ENCODE results near the gene CANT1. TPM values are rescaled to one million over a fixed set of nuclear protein-coding genes. Genes with fewer than 3 reads are reported as not detected.

Gene CANT1
- total and polyA plus RNA-seq, 2 of the 13 experiments (the other 11 are each of a cell fraction or from before 2014, with no cell fraction given) = 34.1 to 42.1 TPM

DNA sequence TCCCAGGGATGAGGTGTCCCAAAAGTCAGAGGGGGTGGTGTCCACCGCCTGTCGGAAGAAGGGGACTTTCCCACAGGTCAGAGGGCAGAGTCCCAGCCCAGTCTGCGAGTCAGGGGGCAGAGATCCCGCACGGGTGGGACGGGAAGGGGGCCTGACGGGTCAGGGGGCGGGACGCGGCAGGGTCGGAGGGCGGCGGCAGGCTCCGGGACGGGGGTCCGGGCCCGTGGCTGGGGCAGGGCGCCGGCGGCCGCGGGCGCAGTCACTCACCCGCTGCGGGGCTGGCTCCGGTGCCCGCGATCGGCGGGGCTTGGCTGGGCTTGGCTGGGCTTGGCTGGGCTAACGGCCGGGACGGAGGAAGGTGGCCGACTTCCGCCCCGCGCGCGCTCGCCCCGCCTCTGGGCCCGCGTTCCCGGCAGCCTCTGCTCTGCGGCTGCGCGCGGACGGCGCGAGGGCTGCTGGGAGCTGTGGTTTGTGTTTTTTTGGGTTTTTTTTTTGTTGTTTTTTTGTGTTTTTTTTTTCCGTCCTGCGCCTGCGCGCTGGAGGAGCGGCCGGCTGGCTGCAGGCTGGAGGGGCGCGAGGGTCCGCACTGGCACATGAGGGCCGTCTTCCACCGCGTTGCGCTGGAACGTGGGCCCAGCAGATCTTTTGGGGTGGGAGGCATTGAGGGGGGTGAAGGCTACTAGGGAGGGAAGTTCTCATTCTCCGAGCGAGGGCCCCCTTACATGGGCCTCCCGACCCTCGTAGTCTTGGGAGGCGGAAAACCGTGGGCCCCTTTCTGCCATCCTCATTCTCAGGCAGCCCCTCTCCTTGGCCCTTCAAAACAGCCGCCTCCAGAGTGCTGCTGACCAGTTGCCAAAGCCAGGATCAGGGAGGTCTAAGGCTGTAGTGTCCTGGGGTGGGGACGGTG lies at the start of gene CANT1 (continued):
- TF ChIP-seq, protein P1, sequence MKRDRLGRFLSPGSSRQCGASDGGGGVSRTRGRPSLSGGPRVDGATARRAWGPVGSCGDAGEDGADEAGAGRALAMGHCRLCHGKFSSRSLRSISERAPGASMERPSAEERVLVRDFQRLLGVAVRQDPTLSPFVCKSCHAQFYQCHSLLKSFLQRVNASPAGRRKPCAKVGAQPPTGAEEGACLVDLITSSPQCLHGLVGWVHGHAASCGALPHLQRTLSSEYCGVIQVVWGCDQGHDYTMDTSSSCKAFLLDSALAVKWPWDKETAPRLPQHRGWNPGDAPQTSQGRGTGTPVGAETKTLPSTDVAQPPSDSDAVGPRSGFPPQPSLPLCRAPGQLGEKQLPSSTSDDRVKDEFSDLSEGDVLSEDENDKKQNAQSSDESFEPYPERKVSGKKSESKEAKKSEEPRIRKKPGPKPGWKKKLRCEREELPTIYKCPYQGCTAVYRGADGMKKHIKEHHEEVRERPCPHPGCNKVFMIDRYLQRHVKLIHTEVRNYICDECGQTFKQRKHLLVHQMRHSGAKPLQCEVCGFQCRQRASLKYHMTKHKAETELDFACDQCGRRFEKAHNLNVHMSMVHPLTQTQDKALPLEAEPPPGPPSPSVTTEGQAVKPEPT (CRISPR knock-in tag; IDR thresholded peaks at IDR 0.05; ENCODE audit: low read depth) = no peak
- TF ChIP-seq, protein P2, sequence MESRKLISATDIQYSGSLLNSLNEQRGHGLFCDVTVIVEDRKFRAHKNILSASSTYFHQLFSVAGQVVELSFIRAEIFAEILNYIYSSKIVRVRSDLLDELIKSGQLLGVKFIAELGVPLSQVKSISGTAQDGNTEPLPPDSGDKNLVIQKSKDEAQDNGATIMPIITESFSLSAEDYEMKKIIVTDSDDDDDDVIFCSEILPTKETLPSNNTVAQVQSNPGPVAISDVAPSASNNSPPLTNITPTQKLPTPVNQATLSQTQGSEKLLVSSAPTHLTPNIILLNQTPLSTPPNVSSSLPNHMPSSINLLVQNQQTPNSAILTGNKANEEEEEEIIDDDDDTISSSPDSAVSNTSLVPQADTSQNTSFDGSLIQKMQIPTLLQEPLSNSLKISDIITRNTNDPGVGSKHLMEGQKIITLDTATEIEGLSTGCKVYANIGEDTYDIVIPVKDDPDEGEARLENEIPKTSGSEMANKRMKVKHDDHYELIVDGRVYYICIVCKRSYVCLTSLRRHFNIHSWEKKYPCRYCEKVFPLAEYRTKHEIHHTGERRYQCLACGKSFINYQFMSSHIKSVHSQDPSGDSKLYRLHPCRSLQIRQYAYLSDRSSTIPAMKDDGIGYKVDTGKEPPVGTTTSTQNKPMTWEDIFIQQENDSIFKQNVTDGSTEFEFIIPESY (CRISPR knock-in tag; IDR thresholded peaks at IDR 0.05) = no peak
- peak; percentile 79 for TF ChIP-seq HCFC1 (IDR thresholded peaks at IDR 0.05; ENCODE audit: low read depth, low read length)
- TF ChIP-seq RFX1 (IDR thresholded peaks at IDR 0.05) = no peak
- TF ChIP-seq TEAD3 (CRISPR knock-in tag; optimal IDR thresholded peaks at IDR 0.05; ENCODE audit: borderline replicate concordance) = peak; percentile 63
- TF ChIP-seq ZNF713 (CRISPR knock-in tag; IDR thresholded peaks at IDR 0.05) = no peak
- TF ChIP-seq, protein P3, sequence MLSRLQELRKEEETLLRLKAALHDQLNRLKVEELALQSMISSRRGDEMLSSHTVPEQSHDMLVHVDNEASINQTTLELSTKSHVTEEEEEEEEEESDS (CRISPR knock-in tag; IDR thresholded peaks at IDR 0.05; ENCODE audit: borderline replicate concordance) = no peak
- peak; percentile 32; the same call in 1 of the 2 replicates for TF ChIP-seq ZNF160 (CRISPR knock-in tag; IDR thresholded peaks at IDR 0.05)
- no peak for TF ChIP-seq SOX6 (IDR thresholded peaks at IDR 0.05)
- TF ChIP-seq SOX6 (CRISPR knock-in tag; IDR thresholded peaks at IDR 0.05) = peak; percentile 54
- peak; percentile 71 for TF ChIP-seq ZIK1 (CRISPR knock-in tag; IDR thresholded peaks at IDR 0.05; ENCODE audit: borderline replicate concordance, low read depth)
- TF ChIP-seq ZNF225 (CRISPR knock-in tag; IDR thresholded peaks at IDR 0.05) = 0 out of 2 replicates have a peak, but pooled peaks have one; percentile 12
- TF ChIP-seq ZNF329 (CRISPR knock-in tag; IDR thresholded peaks at IDR 0.05; ENCODE audit: low read depth) = no peak
- TF ChIP-seq ZNF747 (CRISPR knock-in tag; IDR thresholded peaks at IDR 0.05; ENCODE audit: borderline replicate concordance) = 0 out of 2 replicates have a peak, but pooled peaks have one; percentile 31
- TF ChIP-seq, protein P4, sequence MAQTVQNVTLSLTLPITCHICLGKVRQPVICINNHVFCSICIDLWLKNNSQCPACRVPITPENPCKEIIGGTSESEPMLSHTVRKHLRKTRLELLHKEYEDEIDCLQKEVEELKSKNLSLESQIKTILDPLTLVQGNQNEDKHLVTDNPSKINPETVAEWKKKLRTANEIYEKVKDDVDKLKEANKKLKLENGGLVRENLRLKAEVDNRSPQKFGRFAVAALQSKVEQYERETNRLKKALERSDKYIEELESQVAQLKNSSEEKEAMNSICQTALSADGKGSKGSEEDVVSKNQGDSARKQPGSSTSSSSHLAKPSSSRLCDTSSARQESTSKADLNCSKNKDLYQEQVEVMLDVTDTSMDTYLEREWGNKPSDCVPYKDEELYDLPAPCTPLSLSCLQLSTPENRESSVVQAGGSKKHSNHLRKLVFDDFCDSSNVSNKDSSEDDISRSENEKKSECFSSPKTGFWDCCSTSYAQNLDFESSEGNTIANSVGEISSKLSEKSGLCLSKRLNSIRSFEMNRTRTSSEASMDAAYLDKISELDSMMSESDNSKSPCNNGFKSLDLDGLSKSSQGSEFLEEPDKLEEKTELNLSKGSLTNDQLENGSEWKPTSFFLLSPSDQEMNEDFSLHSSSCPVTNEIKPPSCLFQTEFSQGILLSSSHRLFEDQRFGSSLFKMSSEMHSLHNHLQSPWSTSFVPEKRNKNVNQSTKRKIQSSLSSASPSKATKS (CRISPR knock-in tag; IDR thresholded peaks at IDR 0.05) = no peak
- no peak for TF ChIP-seq FOXA1 (IDR thresholded peaks at IDR 0.05)
- TF ChIP-seq FOXA1 (CRISPR knock-in tag; IDR thresholded peaks at IDR 0.05) = no peak
- peak; percentile 41; the same call in 1 of the 2 replicates for TF ChIP-seq ZNF331 (CRISPR knock-in tag; IDR thresholded peaks at IDR 0.05)
- peak; percentile 22 for TF ChIP-seq CBX1 (IDR thresholded peaks at IDR 0.05; ENCODE audit: low read depth)
